OCI-LY3 (cell line): ENCODE data around the gene BCR.

Source experiments
- H2AFZ ChIP-seq: fragments of 200-600, 300-600 bp; shearing (Covaris generic); 2 replicates; pipeline ENCODE4 v1.6.0; 2014; ENCODE audit warnings: antibody characterized with exemption, low read depth, low read length
- H3K27ac ChIP-seq: fragments of 200-600, 300-600 bp; sonication (generic); 2 replicates; pipeline ENCODE4 v1.5.1; 2014; ENCODE audit warnings: mild to moderate bottlenecking, low read length, moderate library complexity, mixed read lengths
- H3K27me3 ChIP-seq: fragments of 200-600, 300-600 bp; sonication (generic); 2 replicates; pipeline ENCODE4 v1.6.1; 2014; ENCODE audit warnings: low read depth, low read length, mixed read lengths
- H3K36me3 ChIP-seq: fragments of 200-600, 300-600 bp; sonication (generic); replicated peaks from 2 replicates; pipeline ENCODE3; 2014; ENCODE audit warnings: low read depth, low read length, mixed read lengths
- H3K4me1 ChIP-seq: fragments of 300-600, 200-600 bp; sonication (generic); 2 replicates; pipeline ENCODE4 v1.6.1; 2014; ENCODE audit warnings: low read length, mixed read lengths
- H3K4me2 ChIP-seq: fragments of 200-600, 300-600 bp; sonication (generic); 2 replicates; pipeline ENCODE4 v1.6.1; 2014; ENCODE audit warnings: low read length, mixed read lengths
- H3K4me3 ChIP-seq: fragments of 300-600, 200-600 bp; sonication (generic); 2 replicates; pipeline ENCODE4 v1.5.1; 2014; ENCODE audit warnings: antibody characterized with exemption, mild to moderate bottlenecking, low read length, moderate library complexity
- H3K79me2 ChIP-seq: fragments of 300-600, 200-600 bp; shearing (Covaris generic); 2 replicates; pipeline ENCODE4 v1.6.1; 2014; ENCODE audit warnings: mild to moderate bottlenecking, low read length, mixed read lengths
- H3K9ac ChIP-seq: fragments of 300-600, 200-600 bp; shearing (Covaris generic); 2 replicates; pipeline ENCODE4 v1.6.0; 2014; ENCODE audit warnings: mild to moderate bottlenecking, low read length, moderate library complexity
- H3K9me3 ChIP-seq: fragments of 200-600, 300-600 bp; shearing (Covaris generic); 2 replicates; pipeline ENCODE4 v1.6.1; 2014; ENCODE audit warnings: low read length, mixed read lengths; ENCODE audit not compliant: insufficient read depth
- H4K20me1 ChIP-seq: fragments of 200-600, 300-600 bp; sonication (generic); 2 replicates; pipeline ENCODE4 v1.6.1; 2016; ENCODE audit warnings: low read length, mixed read lengths; ENCODE audit not compliant: insufficient read depth
- CTCF ChIP-seq: fragments of 200-600, 300-600 bp; sonication (generic); IDR thresholded peaks from 2 replicates; pipeline ENCODE4 v1.5.1; 2014; ENCODE audit warnings: antibody characterized with exemption, low read length, low read depth
- EZH2phosphoT487 ChIP-seq: fragments of 200-600 bp; shearing (Covaris generic); IDR thresholded peaks from 2 replicates; pipeline ENCODE4 v1.6.1; 2018; ENCODE audit warnings: antibody characterized with exemption, mixed run types, low read depth

The BCR gene

GRCh38 chr22:23138584-23139435 is 41.5 kb upstream of the BCR start:
- Histone ChIP-seq H3K9ac (peak overlapping the region; percentile 78), H3K27me3 (peaks cover 2% of the 10 kb centered on the region; the same call in 1 of the 2 replicates), H3K36me3 (no peaks in the 10 kb centered on the region), H3K4me1 (peaks cover 67% of the 10 kb centered on the region), H3K4me2 (peak overlapping the region; percentile 84), H4K20me1 (no peaks in the 10 kb centered on the region), H3K27ac (peak overlapping the region; percentile 99), H3K4me3 (peak overlapping the region; percentile 55; the same call in 1 of the 2 replicates), H3K9me3 (no peaks in the 10 kb centered on the region), H3K79me2 (0 out of 2 replicates have a peak, but pooled peaks cover 3% of the 10 kb centered on the region), H2AFZ (no peak overlapping the region)
- no peak for TF ChIP-seq CTCF
- TF ChIP-seq EZH2phosphoT487: no peak

- H3K27me3 ChIP-seq: peaks cover 6% of the 10 kb centered on the region; the same call in 1 of the 2 replicates
- H3K27ac ChIP-seq: peak overlapping the region; percentile 14; the same call in 1 of the 2 replicates
- no peaks in the 10 kb centered on the region for H4K20me1 ChIP-seq
- no peaks in the 10 kb centered on the region for H3K36me3 ChIP-seq
- no peak overlapping the region for H2AFZ ChIP-seq
- H3K4me2 ChIP-seq: no peak overlapping the region
- no peak for TF ChIP-seq EZH2phosphoT487
- no peak for TF ChIP-seq CTCF
- H3K9ac ChIP-seq: no peak overlapping the region
- H3K4me1 ChIP-seq: peaks cover 75% of the 10 kb centered on the region
- 0 out of 2 replicates have a peak, but pooled peaks cover 3% of the 10 kb centered on the region for H3K79me2 ChIP-seq
- H3K4me3 ChIP-seq: no peak overlapping the region
- no peaks in the 10 kb centered on the region for H3K9me3 ChIP-seq
Observed at GRCh38 chr22:23140385-23140784, 39.9 kb upstream of the BCR start.

GRCh38 chr22:23142546-23143105 is 37.7 kb upstream of the BCR start:
- Histone ChIP-seq H3K36me3 (no peaks in the 10 kb centered on the region), H3K4me3 (peak overlapping the region; percentile 79), H3K4me2 (peak overlapping the region; percentile 94), H3K27ac (peak overlapping the region; percentile 42), H3K9ac (peak overlapping the region; percentile 57; the same call in 1 of the 2 replicates), H3K4me1 (peaks cover 53% of the 10 kb centered on the region), H3K27me3 (peaks cover 6% of the 10 kb centered on the region; the same call in 1 of the 2 replicates), H4K20me1 (no peaks in the 10 kb centered on the region), H2AFZ (no peak overlapping the region), H3K79me2 (0 out of 2 replicates have a peak, but pooled peaks cover 3% of the 10 kb centered on the region), H3K9me3 (no peaks in the 10 kb centered on the region)
- TF ChIP-seq CTCF (no peak), EZH2phosphoT487 (no peak)

- TF ChIP-seq CTCF (no peak), EZH2phosphoT487 (no peak)
- Histone ChIP-seq H3K27me3 (peaks cover 6% of the 10 kb centered on the region; the same call in 1 of the 2 replicates), H2AFZ (no peak overlapping the region), H3K4me1 (peaks cover 48% of the 10 kb centered on the region), H3K4me2 (no peak overlapping the region), H3K27ac (no peak overlapping the region), H4K20me1 (no peaks in the 10 kb centered on the region), H3K9ac (no peak overlapping the region), H3K36me3 (no peaks in the 10 kb centered on the region), H3K9me3 (no peaks in the 10 kb centered on the region), H3K79me2 (0 out of 2 replicates have a peak, but pooled peaks cover 3% of the 10 kb centered on the region), H3K4me3 (no peak overlapping the region)
Observed at GRCh38 chr22:23143119-23143518, 37.2 kb upstream of the BCR start.
